Aorta (tissue), 5 donors: ENCODE measurements around the gene NF1. TPM values are rescaled to one million over a fixed set of nuclear protein-coding genes. Genes with fewer than 3 reads are reported as not detected.

Experiments
- ATAC-seq: fragments of 200-7000 bp; cut with Tn5 transposase; one replicate; pipeline ENCODE4 v1.9.1; 2022; ENCODE audit warnings: moderate library complexity; ENCODE audit not compliant: low FRiP score
- DNase-seq, 2 donors: peaks; one replicate each; pipeline ENCODE4 v3.0.0-alpha.2; 2020
- H3K27ac ChIP-seq, 2 donors: one replicate each; pipeline ENCODE4 v1.5.1; 2013; ENCODE audit warnings: low read length in 2 of 2, mild to moderate bottlenecking in 2 of 2, moderate library complexity in 2 of 2, control low read depth in 1 of 2, inconsistent platforms in 1 of 2, low read depth in 1 of 2
- H3K27me3 ChIP-seq, 2 donors: one replicate each; pipeline ENCODE4 v1.6.1; 2013; ENCODE audit warnings: control low read depth in 1 of 2, low read length in 1 of 2, mild to moderate bottlenecking in 1 of 2, moderate library complexity in 1 of 2; ENCODE audit not compliant: insufficient read depth in 2 of 2, control insufficient read depth in 1 of 2
- H3K36me3 ChIP-seq, 2 donors: one replicate each; pipeline ENCODE4 v1.6.1; 2013; ENCODE audit warnings: control low read depth in 1 of 2, low read length in 1 of 2, mild to moderate bottlenecking in 1 of 2; ENCODE audit not compliant: insufficient read depth in 2 of 2, control insufficient read depth in 1 of 2
- H3K4me1 ChIP-seq, 2 donors: one replicate each; pipeline ENCODE4 v1.6.1; 2013; ENCODE audit warnings: low read length in 2 of 2, control low read depth in 1 of 2, mild to moderate bottlenecking in 1 of 2, moderate library complexity in 1 of 2; ENCODE audit not compliant: insufficient read depth in 2 of 2, control insufficient read depth in 1 of 2
- H3K4me3 ChIP-seq, 2 donors: one replicate each; pipeline ENCODE4 v1.5.1; 2013; ENCODE audit warnings: low read length in 2 of 2, control low read depth in 1 of 2, mild to moderate bottlenecking in 1 of 2
- H3K9me3 ChIP-seq: one replicate; pipeline ENCODE4 v1.6.1; 2013; ENCODE audit warnings: mild to moderate bottlenecking, low read length; ENCODE audit not compliant: control insufficient read depth
- WGBS, 2 donors: extraction: QIAGEN DNeasy Blood & Tissue Kit; methylation state at CpG; one replicate each; pipeline ENCODE4 v1.1.7; 2013; 5-methylcytosine and 5-hydroxymethylcytosine counted together
- intact Hi-C, 2 donors: fragments of 100-400 bp; cut with DNase I; formaldehyde crosslinking; loops; one replicate each; pipeline versions ENCODE4 v1.14.2 to v1.15.0; 2022
- microRNA-seq, 2 donors: library from miRNA; unstranded; fragments of <30 nt; microRNA quantifications; one replicate each; pipeline ENCODE4 v1.2.0, GENCODE V29; 2020
- polyA plus RNA-seq, 2 donors: library from polyadenylated mRNA; stranded (reverse); fragments of 200-250 nt; gene quantifications; one replicate each; pipeline ENCODE4 v1.2.3, GENCODE V29; 2013
- total RNA-seq, 2 donors: library from RNA; stranded (reverse); fragmentation: NEBNext Ultra II Directional; extraction: Animal tissue kit (Norgen Biotek cat#: 25700); gene quantifications; one replicate each; pipeline ENCODE4 v1.2.1, GENCODE V29; 2021
- donor health status: healthy with polysubstance abuse.
- donor health status: Bipolar disorder and iron deficiency.
- donor health status: DM: no; HTN: no; CAD: no.
- donor health status: DM: no; HTN: no; CAD: no.
- donor health status: DM: yes; HTN: yes; CAD: no.

Gene NF1
- total and polyA plus RNA-seq, 4 donors, result 4.1 to 93.9 (median 45.0) TPM

DNA sequence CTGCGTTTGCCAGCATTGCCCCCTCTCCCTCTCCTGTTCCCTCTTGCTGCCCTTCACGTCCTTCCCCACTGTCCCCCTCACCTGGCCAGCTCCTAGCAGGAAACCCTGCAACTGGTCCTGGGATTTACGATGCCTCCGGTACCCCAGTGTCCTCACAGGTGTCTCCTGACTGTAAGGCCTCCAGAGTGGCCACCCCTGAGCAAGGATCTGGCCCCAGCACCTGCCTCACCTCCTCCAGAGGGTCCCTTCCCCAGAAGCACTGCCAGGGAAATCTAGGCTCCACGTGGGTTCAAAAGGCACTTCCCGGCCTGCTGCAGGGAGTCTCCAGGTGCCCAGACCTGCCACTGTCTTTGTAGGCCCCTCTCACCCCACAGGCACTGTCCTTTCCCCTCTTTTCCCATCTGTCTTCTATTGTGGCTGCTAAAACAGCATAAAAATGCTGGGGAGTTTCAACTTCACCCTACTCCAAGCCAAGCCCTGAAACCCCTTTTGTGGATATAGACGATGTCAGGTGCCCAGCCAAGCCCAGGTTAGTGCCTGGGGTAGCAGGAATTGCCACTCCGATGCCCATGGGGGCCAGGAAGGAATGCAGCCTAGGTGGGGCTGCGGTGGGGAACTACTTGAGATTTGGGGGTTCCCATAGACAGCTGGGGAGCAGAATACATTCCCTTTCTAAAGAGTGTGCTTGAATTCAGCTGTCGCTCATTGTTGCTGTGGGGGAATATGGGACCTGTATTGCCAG lies 322.4 kb downstream of the NF1 start:
- ATAC-seq (no peak), DNase-seq (peak in 1 of 2 donors; percentile 42)
- Histone ChIP-seq H3K4me1 (no peaks in the 10 kb centered on the region), H3K27me3 (no peaks in the 10 kb centered on the region), H3K36me3 (no peaks in the 10 kb centered on the region), H3K4me3 (no peak overlapping the region), H3K27ac (no peak overlapping the region), H3K9me3 (no peaks in the 10 kb centered on the region)
- WGBS, 2 donors, result 85 to 86% methylated on average over 10 of the region's 10 CpGs
- intact Hi-C loops, result no loop called here

DNA sequence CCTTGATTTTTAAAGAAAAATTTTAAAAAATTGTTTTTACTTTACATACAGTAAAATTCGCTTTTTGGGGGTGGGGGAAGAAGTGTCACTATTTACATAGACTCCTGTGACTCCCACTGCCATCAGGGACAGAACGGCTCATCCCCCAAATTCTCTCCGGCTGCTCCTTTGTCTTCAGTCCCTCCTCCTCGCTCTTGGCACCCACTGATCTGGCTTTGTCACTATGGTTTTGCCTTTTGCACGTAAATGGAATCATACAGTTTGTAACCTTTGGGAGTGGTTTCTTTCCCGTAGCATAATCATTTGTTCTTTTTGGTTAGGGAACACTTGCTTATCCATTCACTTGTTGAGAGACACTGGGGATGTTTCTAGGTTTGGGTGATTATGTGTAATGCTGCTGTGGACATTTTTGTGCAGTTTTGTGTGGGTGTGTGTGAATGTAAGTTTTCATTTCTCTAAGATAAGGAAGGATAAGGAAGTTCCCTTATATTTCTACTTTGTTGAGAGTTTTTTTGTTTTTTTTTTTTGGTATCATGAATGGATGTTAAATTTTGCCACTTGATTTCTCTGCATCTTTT lies 324.1 kb downstream of the NF1 start:
- H3K4me3 ChIP-seq, result no peak overlapping the region
- DNase-seq (no peak), ATAC-seq (no peak)
- H3K36me3 ChIP-seq, result no peaks in the 10 kb centered on the region
- H3K4me1 ChIP-seq, result no peaks in the 10 kb centered on the region
- 26 to 27% methylated on average over 6 of the region's 6 CpGs for WGBS, 2 donors
- H3K9me3 ChIP-seq, result peaks cover 4% of the 10 kb centered on the region
- H3K27ac ChIP-seq, result no peak overlapping the region
- peaks cover 0 to 2% of the 10 kb centered on the region in 2 donors for H3K27me3 ChIP-seq
- intact Hi-C loops, result no loop called here

- Histone ChIP-seq H3K27ac (no peak overlapping the region), H3K4me1 (no peaks in the 10 kb centered on the region), H3K27me3 (peaks cover 0 to 2% of the 10 kb centered on the region in 2 donors), H3K9me3 (peaks cover 4% of the 10 kb centered on the region), H3K36me3 (no peaks in the 10 kb centered on the region), H3K4me3 (no peak overlapping the region)
- ATAC-seq (no peak), DNase-seq (no peak)
- intact Hi-C loops, result no loop called here
- 88 to 92% methylated on average over 3 of the region's 3 CpGs for WGBS, 2 donors
Observed at GRCh38 chr17:31422443-31422842, 327.7 kb downstream of the NF1 start.

DNA sequence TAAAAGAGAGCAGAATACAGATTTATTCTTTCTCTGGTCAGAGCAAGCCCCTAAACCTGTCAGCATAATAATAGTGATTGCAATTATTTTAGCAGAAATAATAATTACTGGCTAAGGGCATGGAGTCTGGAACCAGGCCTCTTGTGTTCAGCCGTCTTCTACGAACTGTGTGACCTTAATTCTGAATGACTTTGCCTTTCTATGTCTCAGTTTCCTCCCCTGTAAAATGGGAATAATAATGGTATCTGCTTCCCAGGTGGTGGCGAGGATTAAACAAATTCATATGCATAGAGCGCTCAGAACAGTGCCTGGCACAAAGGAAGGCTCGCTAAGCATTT lies 330.1 kb downstream of the NF1 start:
- Histone ChIP-seq H3K4me1 (no peaks in the 10 kb centered on the region), H3K4me3 (no peak overlapping the region), H3K27me3 (peaks cover 0 to 2% of the 10 kb centered on the region in 2 donors), H3K27ac (no peak overlapping the region), H3K36me3 (no peaks in the 10 kb centered on the region), H3K9me3 (peaks cover 4% of the 10 kb centered on the region)
- intact Hi-C loops, result no loop called here
- no peak for DNase-seq
- no peak for ATAC-seq
- 46 to 55% methylated on average over 5 of the region's 5 CpGs for WGBS, 2 donors

DNA sequence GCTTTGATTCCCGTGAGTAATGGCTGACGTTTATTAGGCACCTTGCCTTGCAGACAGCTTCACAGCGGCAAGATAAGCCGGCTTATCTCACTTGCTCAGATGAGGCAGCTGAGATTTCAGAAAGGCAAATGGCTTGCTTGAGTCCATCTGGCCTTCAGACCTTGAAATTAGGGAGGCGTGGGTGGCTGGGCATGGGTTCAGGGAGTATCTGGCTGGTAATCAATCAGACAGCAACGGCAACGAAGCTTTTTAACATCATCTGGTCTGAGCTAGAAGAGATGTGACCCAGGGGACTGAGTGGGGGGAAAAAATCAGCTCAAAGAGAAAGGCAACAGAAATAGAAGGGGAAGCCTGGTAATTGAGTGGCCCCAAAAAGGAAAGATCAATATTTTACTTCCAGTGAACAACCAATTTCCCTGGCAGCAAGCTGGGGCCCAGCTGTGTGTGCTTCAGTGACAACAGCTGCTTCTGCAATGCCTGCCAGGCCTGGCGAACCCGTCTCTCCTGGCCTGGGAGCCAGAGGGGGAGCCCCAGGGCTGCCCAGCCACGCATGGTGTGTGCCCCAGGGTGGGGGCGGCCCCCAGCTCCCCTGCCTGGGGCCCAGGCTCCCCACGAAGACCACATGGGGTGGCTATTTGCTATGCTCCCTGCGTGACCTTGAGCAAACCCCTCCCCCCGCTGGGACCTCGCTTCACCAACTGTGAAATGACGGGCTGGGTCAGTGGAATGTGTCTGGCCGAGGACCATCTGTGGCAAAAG lies 330.7 kb downstream of the NF1 start:
- Histone ChIP-seq H3K36me3 (no peaks in the 10 kb centered on the region), H3K9me3 (peaks cover 4% of the 10 kb centered on the region), H3K4me1 (no peaks in the 10 kb centered on the region), H3K27me3 (peaks cover 0 to 2% of the 10 kb centered on the region in 2 donors), H3K4me3 (no peak overlapping the region), H3K27ac (no peak overlapping the region)
- intact Hi-C loops, result no loop called here
- 32 to 33% methylated on average over 17 of the region's 17 CpGs for WGBS, 2 donors
- ATAC-seq (peak; percentile 33), DNase-seq (peak in 1 of 2 donors; percentile 46)

Small RNA genes within 50 kb of the gene (microRNA-seq; reads per million reads assigned to microRNA genes)
- gene MIR4733, result 0 to 0.99 reads per million in 2 donors

Other genes starting within 250 kb of the NF1 start
- gene TEFM, start 188.7 kb upstream of the NF1 start, total RNA-seq, result 10 to 100 TPM; 11.9 to 15.8 TPM
- gene TEFM, start 188.7 kb upstream of the NF1 start, polyA plus RNA-seq, result 10 to 100 TPM; 11.4 to 13.2 TPM
- 10 to 100 TPM; 21.9 to 44.6 TPM for gene ADAP2, start 173.0 kb upstream of the NF1 start, total RNA-seq
- gene ADAP2, start 173.0 kb upstream of the NF1 start, polyA plus RNA-seq, result 10 to 100 TPM in 1 of 2 donors, 1 to 10 TPM in 1; 3.8 to 11.6 TPM
- 10 to 100 TPM; 18.8 to 32.4 TPM for gene RNF135, start 123.9 kb upstream of the NF1 start, total RNA-seq
- 10 to 100 TPM; 16.6 to 16.8 TPM for gene RNF135, start 123.9 kb upstream of the NF1 start, polyA plus RNA-seq
- gene OMG, start 202.3 kb downstream of the NF1 start, total RNA-seq, result under 1 TPM in 1 of 2 donors, not detected in 1; 0.65 TPM
- gene OMG, start 202.3 kb downstream of the NF1 start, polyA plus RNA-seq, result not detected
- gene EVI2B, start 219.1 kb downstream of the NF1 start, total RNA-seq, result 10 to 100 TPM; 12.7 to 16.9 TPM
- gene EVI2B, start 219.1 kb downstream of the NF1 start, polyA plus RNA-seq, result 10 to 100 TPM in 1 of 2 donors, 1 to 10 TPM in 1; 1.7 to 29.9 TPM
- 10 to 100 TPM in 1 of 2 donors, 1 to 10 TPM in 1; 9.2 to 15.5 TPM for gene EVI2A, start 226.6 kb downstream of the NF1 start, total RNA-seq
- gene EVI2A, start 226.6 kb downstream of the NF1 start, polyA plus RNA-seq, result 10 to 100 TPM in 1 of 2 donors, 1 to 10 TPM in 1; 3.8 to 37.2 TPM